ENCODE results near the gene ABCC6.
"Not testable (repeated sequence)": the region's sequence is repeated elsewhere in the genome, so short reads cannot be mapped to it uniquely, and the experiment has no call there.

ABCC6 gene

GRCh38 chr16:16223662-16224241, 458 bp upstream of the ABCC6 start:
- DNase-seq (ENCODE audit: low read depth) = not testable (repeated sequence)

- DNase-seq (ENCODE audit: low read depth) = not testable (repeated sequence)
Measured at GRCh38 chr16:16221382-16221781, 1.9 kb downstream of the ABCC6 start.

DNA sequence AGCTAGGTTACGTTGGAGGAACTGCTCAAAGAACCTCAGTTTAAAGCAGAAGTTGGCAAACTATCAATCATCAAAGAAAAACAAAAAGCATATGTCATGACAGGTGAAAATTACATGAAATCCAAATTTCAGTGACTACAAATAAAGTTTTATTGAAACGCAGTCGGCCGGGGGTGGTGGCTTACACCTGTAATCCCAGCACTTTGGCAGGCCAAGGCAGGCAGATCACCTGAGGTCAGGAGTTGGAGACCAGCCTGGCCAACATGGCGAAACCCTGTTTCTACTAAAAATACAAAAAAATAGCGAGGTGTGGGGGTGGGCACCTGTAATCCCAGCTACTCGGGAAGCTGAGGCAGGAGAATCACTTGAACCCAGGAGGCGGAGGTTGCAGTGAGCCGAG, 2.8 kb downstream of the ABCC6 start:
- DNase-seq (ENCODE audit: low read depth) = not testable (repeated sequence)

GRCh38 chr16:16218787-16219186, 4.5 kb downstream of the ABCC6 start:
- DNase-seq (ENCODE audit: low read depth) = not testable (repeated sequence)

- not testable (repeated sequence) for DNase-seq (ENCODE audit: low read depth)
Measured at GRCh38 chr16:16218349-16218748, 4.9 kb downstream of the ABCC6 start.

GRCh38 chr16:16213863-16214293, 9.4 kb downstream of the ABCC6 start:
- not testable (repeated sequence) for DNase-seq (ENCODE audit: low read depth)

GRCh38 chr16:16211404-16211803, 11.9 kb downstream of the ABCC6 start:
- DNase-seq (ENCODE audit: low read depth) = not testable (repeated sequence)

DNA sequence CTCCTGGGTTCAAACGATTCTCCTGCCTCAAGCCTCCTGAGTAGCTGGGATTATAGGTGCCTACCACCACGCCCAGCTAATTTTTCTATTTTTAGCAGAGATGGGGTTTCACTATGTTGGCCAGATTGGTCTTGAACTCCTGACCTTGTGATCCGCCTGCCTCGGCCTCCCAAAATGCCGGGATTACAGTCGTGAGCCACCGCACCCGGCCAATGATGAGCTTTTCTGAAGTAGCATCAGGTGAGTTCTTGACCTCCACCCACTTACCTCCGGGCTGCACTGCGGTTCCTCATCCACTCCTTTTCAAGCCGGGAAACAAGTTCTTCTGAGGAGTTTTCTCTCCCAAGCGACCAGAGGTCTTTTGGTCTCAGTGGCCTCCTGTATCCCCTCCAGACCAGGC, 14.8 kb downstream of the ABCC6 start:
- DNase-seq (ENCODE audit: low read depth) = not testable (repeated sequence)

GRCh38 chr16:16207787-16208334, 15.4 kb downstream of the ABCC6 start:
- DNase-seq (ENCODE audit: low read depth) = not testable (repeated sequence)

GRCh38 chr16:16207097-16207786, 16.1 kb downstream of the ABCC6 start:
- not testable (repeated sequence) for DNase-seq (ENCODE audit: low read depth)

- not testable (repeated sequence) for DNase-seq (ENCODE audit: low read depth)
Measured at GRCh38 chr16:16205864-16206263, 17.4 kb downstream of the ABCC6 start.

DNA sequence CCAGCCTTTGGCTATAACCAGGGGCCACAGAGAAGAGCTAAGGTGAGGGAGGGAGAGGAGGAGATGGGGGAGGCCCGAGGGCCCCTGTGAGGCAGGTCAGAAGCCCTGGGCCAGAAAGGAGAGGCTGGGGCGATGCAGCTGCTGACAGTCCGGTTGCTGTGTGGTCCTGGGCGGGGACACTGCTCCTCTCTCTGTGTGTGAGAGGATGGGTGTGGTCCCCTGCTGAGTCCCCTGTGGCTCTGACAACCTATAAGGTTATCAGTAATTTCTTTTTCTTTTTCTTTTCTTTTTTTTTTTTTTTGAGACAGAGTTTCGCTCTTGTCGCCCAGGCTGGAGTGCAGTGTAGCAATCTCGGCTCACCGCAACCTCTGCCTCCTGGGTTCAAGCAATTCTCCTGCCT, 18.7 kb downstream of the ABCC6 start:
- DNase-seq (ENCODE audit: low read depth) = not testable (repeated sequence)

GRCh38 chr16:16203494-16203893, 19.8 kb downstream of the ABCC6 start:
- DNase-seq (ENCODE audit: low read depth) = not testable (repeated sequence)

- DNase-seq (ENCODE audit: low read depth) = peak; percentile 17
Measured at GRCh38 chr16:16202400-16203143, 20.7 kb downstream of the ABCC6 start.

- DNase-seq (ENCODE audit: low read depth) = not testable (repeated sequence)
Measured at GRCh38 chr16:16201880-16202279, 21.4 kb downstream of the ABCC6 start.

- not testable (repeated sequence) for DNase-seq (ENCODE audit: low read depth)
Measured at GRCh38 chr16:16200391-16200790, 22.9 kb downstream of the ABCC6 start.

- not testable (repeated sequence) for DNase-seq (ENCODE audit: low read depth)
Measured at GRCh38 chr16:16199428-16199827, 23.9 kb downstream of the ABCC6 start.

- no peak for DNase-seq (ENCODE audit: low read depth)
Measured at GRCh38 chr16:16197966-16198365, 25.3 kb downstream of the ABCC6 start.

DNA sequence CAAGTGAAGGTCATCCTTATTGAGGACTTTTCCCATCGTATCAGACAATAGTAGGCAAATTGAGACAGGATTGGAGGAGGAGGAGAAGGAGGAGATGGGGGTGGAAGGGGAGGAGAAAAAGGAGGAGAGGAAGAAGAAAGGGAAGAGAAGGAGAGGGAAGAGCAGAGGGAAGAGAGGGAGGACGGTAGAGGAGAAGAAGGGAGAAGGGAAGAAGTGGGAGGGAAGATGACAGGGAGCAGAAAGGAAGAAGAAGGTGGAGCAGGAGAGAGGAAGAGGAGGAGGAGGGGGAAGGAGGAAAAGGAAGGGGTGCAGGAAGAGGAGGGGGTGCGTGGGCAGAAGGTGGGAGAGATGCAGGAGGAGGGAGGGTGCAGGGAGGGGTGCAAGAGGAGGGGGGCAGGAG, 26.0 kb downstream of the ABCC6 start:
- no peak for DNase-seq (ENCODE audit: low read depth)

DNA sequence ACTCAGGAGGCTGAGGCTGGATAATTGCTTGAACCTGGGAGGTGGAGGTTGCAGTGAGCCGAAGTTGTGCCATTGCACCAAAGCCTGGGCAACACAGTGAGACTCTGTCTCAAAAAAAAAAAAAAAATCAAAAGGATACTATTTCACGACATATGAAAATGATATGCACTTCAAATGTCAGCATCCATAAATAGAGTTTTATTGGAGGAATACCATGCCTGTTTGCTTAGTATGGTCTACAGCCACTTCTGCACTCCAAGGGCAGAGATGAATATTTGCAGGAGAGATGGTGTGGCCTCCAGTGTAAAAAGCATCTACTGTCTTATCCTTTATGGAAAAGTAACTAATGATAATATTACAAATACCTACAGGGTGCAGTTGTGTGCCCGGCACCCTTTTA, 27.2 kb downstream of the ABCC6 start:
- no peak for DNase-seq (ENCODE audit: low read depth)

DNA sequence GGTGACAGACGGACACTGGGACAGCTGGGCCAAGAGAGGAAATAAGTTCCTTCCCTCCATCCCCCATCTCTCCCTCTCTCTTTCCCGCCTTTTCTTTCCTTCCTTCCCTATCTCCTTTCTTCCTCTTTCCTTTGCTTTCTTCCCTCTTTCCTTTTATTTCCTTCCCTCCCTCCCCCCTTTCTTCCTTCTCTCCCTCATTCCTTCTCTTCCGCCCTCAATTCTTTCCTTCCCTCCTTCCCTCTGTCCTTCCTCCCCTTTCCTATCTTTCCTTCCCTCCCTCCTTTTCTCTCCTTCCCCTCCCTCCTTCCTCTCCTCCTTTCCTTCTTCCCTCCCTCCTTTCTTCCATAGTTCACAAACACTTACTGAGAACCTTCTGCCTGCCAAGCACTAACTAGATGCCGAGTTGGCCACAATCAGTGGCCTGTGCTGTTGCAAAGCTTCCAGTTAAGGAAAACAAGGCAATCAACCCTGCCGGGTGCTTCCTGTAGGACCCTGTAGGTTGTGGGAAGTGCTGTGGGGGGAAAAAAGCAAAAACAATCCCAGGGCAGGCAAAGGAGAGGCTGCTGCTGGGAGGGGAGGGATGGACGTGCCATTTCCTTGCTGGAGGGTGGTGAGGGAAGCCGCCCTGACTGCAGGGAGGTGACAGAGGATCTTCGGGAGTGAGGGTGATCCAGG, 31.7 kb downstream of the ABCC6 start:
- DNase-seq (ENCODE audit: low read depth) = no peak

GRCh38 chr16:16190966-16191365, 32.3 kb downstream of the ABCC6 start:
- not testable (repeated sequence) for DNase-seq (ENCODE audit: low read depth)
